Measurements from ENCODE around the gene EMILIN2. TPM values are rescaled to one million over a fixed set of nuclear protein-coding genes. Genes with fewer than 3 reads are reported as not detected.

EMILIN2 gene
- total RNA-seq, 3 donors from 2014 or later, result 19.2 to 22.3 (median 21.5) TPM

- peaks cover 30% of the 10 kb centered on the region for H3K4me1 Mint-ChIP-seq (ENCODE audit: low read depth)
- H3K4me3 Mint-ChIP-seq, result no peak overlapping the region
- DNase-seq (no peak), ATAC-seq (no peak)
- H3K9me3 Mint-ChIP-seq, result no peaks in the 10 kb centered on the region
- H3K36me3 Mint-ChIP-seq (ENCODE audit: insufficient read depth), result peaks cover 12% of the 10 kb centered on the region
- no peaks in the 10 kb centered on the region for H3K27me3 Mint-ChIP-seq (ENCODE audit: low read depth)
Measured at GRCh38 chr18:2939317-2939716, 92.5 kb downstream of the EMILIN2 start.

- H3K4me1 Mint-ChIP-seq (ENCODE audit: low read depth), result peaks cover 37% of the 10 kb centered on the region
- DNase-seq (no peak), ATAC-seq (peak in 1 of 2 donors; percentile 27)
- no peak overlapping the region for H3K4me3 Mint-ChIP-seq
- no peaks in the 10 kb centered on the region for H3K9me3 Mint-ChIP-seq
- no peaks in the 10 kb centered on the region for H3K27me3 Mint-ChIP-seq (ENCODE audit: low read depth)
- peaks cover 43% of the 10 kb centered on the region for H3K36me3 Mint-ChIP-seq (ENCODE audit: insufficient read depth)
Measured at GRCh38 chr18:2948038-2948437, 101.2 kb downstream of the EMILIN2 start.

- ATAC-seq, result no peak
- H3K27me3 Mint-ChIP-seq (ENCODE audit: low read depth), result no peaks in the 10 kb centered on the region
- no peak for DNase-seq
- H3K4me3 Mint-ChIP-seq, result no peak overlapping the region
- H3K4me1 Mint-ChIP-seq (ENCODE audit: low read depth), result peaks cover 64% of the 10 kb centered on the region
- no peaks in the 10 kb centered on the region for H3K9me3 Mint-ChIP-seq
- peaks cover 52% of the 10 kb centered on the region for H3K36me3 Mint-ChIP-seq (ENCODE audit: insufficient read depth)
Measured at GRCh38 chr18:2952605-2953004, 105.8 kb downstream of the EMILIN2 start.

- Mint-ChIP-seq H3K36me3 (ENCODE audit: insufficient read depth) (peaks cover 44% of the 10 kb centered on the region), H3K4me3 (no peak overlapping the region)
- DNase-seq, result no peak
Measured at GRCh38 chr18:2953935-2954653, 107.3 kb downstream of the EMILIN2 start.

GRCh38 chr18:2954869-2955645 is 108.3 kb downstream of the EMILIN2 start:
- Mint-ChIP-seq H3K9me3 (no peaks in the 10 kb centered on the region), H3K4me3 (peak overlapping the region; percentile 71), H3K4me1 (ENCODE audit: low read depth) (peaks cover 76% of the 10 kb centered on the region), H3K27me3 (ENCODE audit: low read depth) (no peaks in the 10 kb centered on the region), H3K36me3 (ENCODE audit: insufficient read depth) (peaks cover 42% of the 10 kb centered on the region)
- DNase-seq (no peak), ATAC-seq (no peak)

More at GRCh38 chr18:2953935-2954653, 107.3 kb downstream of the EMILIN2 start:
- no peaks in the 10 kb centered on the region for H3K27me3 Mint-ChIP-seq (ENCODE audit: low read depth)
- H3K4me1 Mint-ChIP-seq (ENCODE audit: low read depth), result peaks cover 74% of the 10 kb centered on the region
- ATAC-seq, result no peak
- H3K9me3 Mint-ChIP-seq, result no peaks in the 10 kb centered on the region

- Mint-ChIP-seq H3K4me3 (peak overlapping the region; percentile 71), H3K4me1 (ENCODE audit: low read depth) (peaks cover 75% of the 10 kb centered on the region), H3K27me3 (ENCODE audit: low read depth) (no peaks in the 10 kb centered on the region), H3K36me3 (ENCODE audit: insufficient read depth) (peaks cover 33% of the 10 kb centered on the region), H3K9me3 (no peaks in the 10 kb centered on the region)
- ATAC-seq (peak; percentile 18 to 24), DNase-seq (no peak)
Measured at GRCh38 chr18:2956056-2956455, 109.2 kb downstream of the EMILIN2 start.

- Mint-ChIP-seq H3K9me3 (no peaks in the 10 kb centered on the region), H3K4me1 (ENCODE audit: low read depth) (peaks cover 93% of the 10 kb centered on the region), H3K4me3 (peak overlapping the region; percentile 81), H3K27me3 (ENCODE audit: low read depth) (no peaks in the 10 kb centered on the region), H3K36me3 (ENCODE audit: insufficient read depth) (peaks cover 19% of the 10 kb centered on the region)
- DNase-seq (no peak), ATAC-seq (peak; percentile 14 to 16)
Measured at GRCh38 chr18:2958819-2959298, 112.1 kb downstream of the EMILIN2 start.

GRCh38 chr18:2959341-2959740 is 112.5 kb downstream of the EMILIN2 start:
- Mint-ChIP-seq H3K36me3 (ENCODE audit: insufficient read depth) (peaks cover 18% of the 10 kb centered on the region), H3K27me3 (ENCODE audit: low read depth) (no peaks in the 10 kb centered on the region), H3K9me3 (no peaks in the 10 kb centered on the region), H3K4me1 (ENCODE audit: low read depth) (peaks cover 93% of the 10 kb centered on the region), H3K4me3 (peak overlapping the region; percentile 81)
- DNase-seq (no peak), ATAC-seq (no peak)

- Mint-ChIP-seq H3K4me1 (ENCODE audit: low read depth) (peaks cover 93% of the 10 kb centered on the region), H3K36me3 (ENCODE audit: insufficient read depth) (peaks cover 10% of the 10 kb centered on the region), H3K9me3 (no peaks in the 10 kb centered on the region), H3K27me3 (ENCODE audit: low read depth) (no peaks in the 10 kb centered on the region), H3K4me3 (peak overlapping the region; percentile 81)
- no peak for DNase-seq
- ATAC-seq, result peak; percentile 35 to 46
Measured at GRCh38 chr18:2960983-2961696, 114.3 kb downstream of the EMILIN2 start.

GRCh38 chr18:2961821-2962220 is 115.0 kb downstream of the EMILIN2 start:
- Mint-ChIP-seq H3K36me3 (ENCODE audit: insufficient read depth) (peaks cover 7% of the 10 kb centered on the region), H3K4me1 (ENCODE audit: low read depth) (peaks cover 93% of the 10 kb centered on the region), H3K27me3 (ENCODE audit: low read depth) (no peaks in the 10 kb centered on the region), H3K9me3 (no peaks in the 10 kb centered on the region), H3K4me3 (peak overlapping the region; percentile 81)
- peak; percentile 20 to 21 for ATAC-seq
- DNase-seq, result no peak

- Mint-ChIP-seq H3K4me1 (ENCODE audit: low read depth) (peaks cover 92% of the 10 kb centered on the region), H3K36me3 (ENCODE audit: insufficient read depth) (peaks cover 4% of the 10 kb centered on the region), H3K27me3 (ENCODE audit: low read depth) (no peaks in the 10 kb centered on the region), H3K9me3 (no peaks in the 10 kb centered on the region), H3K4me3 (peak overlapping the region; percentile 63)
- ATAC-seq (peak; percentile 57 to 63), DNase-seq (peak; percentile 44)
Measured at GRCh38 chr18:2963048-2963447, 116.2 kb downstream of the EMILIN2 start.

GRCh38 chr18:2964361-2965010 is 117.7 kb downstream of the EMILIN2 start:
- DNase-seq (no peak), ATAC-seq (no peak)
- Mint-ChIP-seq H3K9me3 (no peaks in the 10 kb centered on the region), H3K27me3 (ENCODE audit: low read depth) (no peaks in the 10 kb centered on the region), H3K4me3 (peak overlapping the region; percentile 65), H3K4me1 (ENCODE audit: low read depth) (peaks cover 92% of the 10 kb centered on the region), H3K36me3 (ENCODE audit: insufficient read depth) (peaks cover 4% of the 10 kb centered on the region)

All from activated T-cell treated with anti-CD3 and anti-CD28 coated beads, Interleukin-2, amount 50 U/mL, for 4 hours (primary cell).